OCI-LY3 (cell line): ENCODE measurements around the gene CD2BP2.
A peak's percentile ranks its signal among the peaks of the same experiment; 100 is the strongest.

Experiments
- H2AFZ ChIP-seq: fragments of 200-600, 300-600 bp; shearing (Covaris generic); 2 replicates; pipeline ENCODE4 v1.6.0; 2014; ENCODE audit warnings: antibody characterized with exemption, low read depth, low read length
- H3K27ac ChIP-seq: fragments of 200-600, 300-600 bp; sonication (generic); 2 replicates; pipeline ENCODE4 v1.5.1; 2014; ENCODE audit warnings: mild to moderate bottlenecking, low read length, moderate library complexity, mixed read lengths
- H3K27me3 ChIP-seq: fragments of 200-600, 300-600 bp; sonication (generic); 2 replicates; pipeline ENCODE4 v1.6.1; 2014; ENCODE audit warnings: low read depth, low read length, mixed read lengths
- H3K36me3 ChIP-seq: fragments of 200-600, 300-600 bp; sonication (generic); replicated peaks from 2 replicates; pipeline ENCODE3; 2014; ENCODE audit warnings: low read depth, low read length, mixed read lengths
- H3K4me1 ChIP-seq: fragments of 300-600, 200-600 bp; sonication (generic); 2 replicates; pipeline ENCODE4 v1.6.1; 2014; ENCODE audit warnings: low read length, mixed read lengths
- H3K4me2 ChIP-seq: fragments of 200-600, 300-600 bp; sonication (generic); 2 replicates; pipeline ENCODE4 v1.6.1; 2014; ENCODE audit warnings: low read length, mixed read lengths
- H3K4me3 ChIP-seq: fragments of 300-600, 200-600 bp; sonication (generic); 2 replicates; pipeline ENCODE4 v1.5.1; 2014; ENCODE audit warnings: antibody characterized with exemption, mild to moderate bottlenecking, low read length, moderate library complexity
- H3K79me2 ChIP-seq: fragments of 300-600, 200-600 bp; shearing (Covaris generic); 2 replicates; pipeline ENCODE4 v1.6.1; 2014; ENCODE audit warnings: mild to moderate bottlenecking, low read length, mixed read lengths
- H3K9ac ChIP-seq: fragments of 300-600, 200-600 bp; shearing (Covaris generic); 2 replicates; pipeline ENCODE4 v1.6.0; 2014; ENCODE audit warnings: mild to moderate bottlenecking, low read length, moderate library complexity
- H3K9me3 ChIP-seq: fragments of 200-600, 300-600 bp; shearing (Covaris generic); 2 replicates; pipeline ENCODE4 v1.6.1; 2014; ENCODE audit warnings: low read length, mixed read lengths; ENCODE audit not compliant: insufficient read depth
- H4K20me1 ChIP-seq: fragments of 200-600, 300-600 bp; sonication (generic); 2 replicates; pipeline ENCODE4 v1.6.1; 2016; ENCODE audit warnings: low read length, mixed read lengths; ENCODE audit not compliant: insufficient read depth
- CTCF ChIP-seq: fragments of 200-600, 300-600 bp; sonication (generic); IDR thresholded peaks from 2 replicates; pipeline ENCODE4 v1.5.1; 2014; ENCODE audit warnings: antibody characterized with exemption, low read length, low read depth
- EZH2phosphoT487 ChIP-seq: fragments of 200-600 bp; shearing (Covaris generic); IDR thresholded peaks from 2 replicates; pipeline ENCODE4 v1.6.1; 2018; ENCODE audit warnings: antibody characterized with exemption, mixed run types, low read depth

Gene CD2BP2

GRCh38 chr16:30372725-30373124 is 17.6 kb upstream of the CD2BP2 start:
- Histone ChIP-seq H3K9ac (no peak overlapping the region), H3K4me2 (no peak overlapping the region), H4K20me1 (peaks cover 18% of the 10 kb centered on the region), H3K27me3 (no peaks in the 10 kb centered on the region), H3K79me2 (peaks cover 23% of the 10 kb centered on the region), H3K36me3 (no peaks in the 10 kb centered on the region), H3K4me1 (peaks cover 31% of the 10 kb centered on the region), H2AFZ (no peak overlapping the region), H3K4me3 (no peak overlapping the region), H3K9me3 (no peaks in the 10 kb centered on the region), H3K27ac (no peak overlapping the region)
- TF ChIP-seq EZH2phosphoT487 = no peak
- no peak for TF ChIP-seq CTCF

DNA sequence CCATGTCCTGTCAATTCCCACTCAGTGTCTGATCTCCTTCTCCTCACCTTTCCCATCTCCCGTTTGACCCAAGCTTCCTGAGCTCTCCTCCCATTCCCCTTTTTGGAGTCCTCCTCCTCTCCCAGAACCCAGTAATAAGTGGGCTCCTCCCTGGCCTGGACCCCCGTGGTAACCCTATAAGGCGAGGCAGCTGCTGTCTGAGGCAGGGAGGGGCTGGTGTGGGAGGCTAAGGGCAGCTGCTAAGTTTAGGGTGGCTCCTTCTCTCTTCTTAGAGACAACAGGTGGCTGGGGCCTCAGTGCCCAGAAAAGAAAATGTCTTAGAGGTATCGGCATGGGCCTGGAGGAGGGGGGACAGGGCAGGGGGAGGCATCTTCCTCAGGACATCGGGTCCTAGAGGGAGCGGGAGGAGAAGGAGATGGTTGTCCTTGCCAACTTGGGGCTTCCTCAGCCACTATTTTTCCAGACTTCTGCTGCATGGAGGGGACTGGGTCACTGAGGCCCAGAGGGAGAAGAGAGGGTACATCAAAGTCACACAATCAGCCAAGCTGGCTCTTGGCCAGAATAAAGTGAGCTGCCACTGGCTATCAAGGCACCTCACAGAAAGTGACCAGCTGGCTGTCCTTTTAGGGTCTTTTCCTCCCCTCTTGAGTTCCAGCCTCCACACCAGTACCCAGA is 17.1 kb upstream of the CD2BP2 start:
- H3K9me3 ChIP-seq = no peaks in the 10 kb centered on the region
- peak overlapping the region; percentile 17; the same call in 1 of the 2 replicates for H2AFZ ChIP-seq
- peaks cover 33% of the 10 kb centered on the region for H3K4me1 ChIP-seq
- H3K27ac ChIP-seq = no peak overlapping the region
- peak overlapping the region; percentile 97 for H3K4me2 ChIP-seq
- TF ChIP-seq EZH2phosphoT487 (no peak), CTCF (no peak)
- H3K36me3 ChIP-seq = no peaks in the 10 kb centered on the region
- peaks cover 23% of the 10 kb centered on the region for H4K20me1 ChIP-seq
- peak overlapping the region; percentile 86 for H3K9ac ChIP-seq
- H3K27me3 ChIP-seq = no peaks in the 10 kb centered on the region
- peak overlapping the region; percentile 83 for H3K4me3 ChIP-seq
- H3K79me2 ChIP-seq = peaks cover 29% of the 10 kb centered on the region

GRCh38 chr16:30371248-30371816 is 16.2 kb upstream of the CD2BP2 start:
- Histone ChIP-seq H3K4me1 (peaks cover 30% of the 10 kb centered on the region), H2AFZ (no peak overlapping the region; the same call in 1 of the 2 replicates), H4K20me1 (peaks cover 24% of the 10 kb centered on the region), H3K27me3 (no peaks in the 10 kb centered on the region), H3K79me2 (peaks cover 36% of the 10 kb centered on the region), H3K36me3 (no peaks in the 10 kb centered on the region), H3K9ac (peak overlapping the region; percentile 86), H3K9me3 (no peaks in the 10 kb centered on the region), H3K4me2 (peak overlapping the region; percentile 97), H3K27ac (peak overlapping the region; percentile 59), H3K4me3 (peak overlapping the region; percentile 83)
- no peak for TF ChIP-seq CTCF
- no peak for TF ChIP-seq EZH2phosphoT487

GRCh38 chr16:30370456-30371247 is 15.5 kb upstream of the CD2BP2 start, which contains the start of gene TBC1D10B:
TSS of gene TBC1D10B (minus strand) at chr16:30370494. CDS start at chr16:30370183, 311 bp downstream.
- H3K4me1 ChIP-seq = peaks cover 30% of the 10 kb centered on the region
- no peaks in the 10 kb centered on the region for H3K27me3 ChIP-seq
- H3K9me3 ChIP-seq = no peaks in the 10 kb centered on the region
- H3K79me2 ChIP-seq = peaks cover 39% of the 10 kb centered on the region
- H3K4me3 ChIP-seq = peak within 1 kb of the TSS; percentile 97
- TF ChIP-seq EZH2phosphoT487 (no peak), CTCF (no peak)
- H3K36me3 ChIP-seq = peaks cover 2% of the 10 kb centered on the region
- H4K20me1 ChIP-seq = peaks cover 24% of the 10 kb centered on the region
- H3K4me2 ChIP-seq = peak within 1 kb of the TSS; percentile 99
- H3K9ac ChIP-seq = peak within 1 kb of the TSS; percentile 86
- H3K27ac ChIP-seq = peak within 1 kb of the TSS; percentile 59
- no peak within 1 kb of the TSS; the same call in 1 of the 2 replicates for H2AFZ ChIP-seq
